D721Med (cell line): ENCODE measurements around the gene MMS19.

Experiments
- DNase-seq: peaks from one replicate; pipeline ENCODE4 v3.0.0; 2011; ENCODE audit warnings: low spot score; ENCODE audit not compliant: insufficient read length
- FAIRE-seq: peaks from 2 replicates; lab custom pipeline; 2011; peaks lifted over from hg19 to GRCh38; lab: Jason Lieb, UNC
- CTCF ChIP-seq: IDR thresholded peaks from 2 replicates; pipeline ENCODE4 v1.5.1; 2012; ENCODE audit warnings: mild to moderate bottlenecking, control low read depth; ENCODE audit not compliant: insufficient read depth; ENCODE audit errors: missing control alignments

MMS19 gene

GRCh38 chr10:97498076-97498840 lies at the start of gene MMS19:
MMS19 (minus strand) TSS chr10:97498422; CDS start chr10:97498384, 38 bp downstream.
- no peak for TF ChIP-seq CTCF
- DNase-seq (peak; percentile 95), FAIRE-seq (no peak)

GRCh38 chr10:97547962-97548361 lies 49.7 kb upstream of the MMS19 start:
- FAIRE-seq, result no peak
- no peak for TF ChIP-seq CTCF

GRCh38 chr10:97547271-97547600 lies 49.0 kb upstream of the MMS19 start:
- FAIRE-seq, result no peak
- TF ChIP-seq CTCF, result no peak
- DNase-seq, result no peak

More at GRCh38 chr10:97547962-97548361, 49.7 kb upstream of the MMS19 start:
- no peak for DNase-seq

- FAIRE-seq, result no peak
- DNase-seq, result no peak
- no peak for TF ChIP-seq CTCF
These were observed 48.4 kb upstream of the MMS19 start for GRCh38 chr10:97546456-97547270.

GRCh38 chr10:97543025-97543546 lies 44.9 kb upstream of the MMS19 start:
- no peak for TF ChIP-seq CTCF
- DNase-seq (no peak), FAIRE-seq (no peak)

GRCh38 chr10:97542169-97543024 lies 44.2 kb upstream of the MMS19 start:
- no peak for TF ChIP-seq CTCF
- no peak for DNase-seq
- FAIRE-seq, result no peak
